Measurements from ENCODE around the gene GCH1. TPM values are rescaled to one million over a fixed set of nuclear protein-coding genes. Genes with fewer than 3 reads are reported as not detected.
"Not testable (repeated sequence)": the region's sequence is repeated elsewhere in the genome, so short reads cannot be mapped to it uniquely, and the experiment has no call there.

The GCH1 gene
- total RNA-seq, 1 donor from 2014 or later = 3.6 TPM

- no peaks in the 10 kb centered on the region for H3K79me2 ChIP-seq (ENCODE audit: insufficient read depth, low read length)
- Mint-ChIP-seq H3K27me3 (ENCODE audit: low read depth, unreplicated experiment) (no peaks in the 10 kb centered on the region), H3K4me3 (ENCODE audit: unreplicated experiment) (no peak overlapping the region), H3K9me3 (ENCODE audit: unreplicated experiment) (no peaks in the 10 kb centered on the region), H3K36me3 (ENCODE audit: low read depth, unreplicated experiment) (no peaks in the 10 kb centered on the region), H3K4me1 (ENCODE audit: low read depth, unreplicated experiment) (peaks cover 5% of the 10 kb centered on the region), H3K27ac (ENCODE audit: unreplicated experiment) (no peak overlapping the region)
- FAIRE-seq (no peak), DNase-seq (ENCODE audit: low read depth) (no peak)
- TF ChIP-seq EZH2 (IDR thresholded peaks at IDR 0.05; ENCODE audit: insufficient read depth, low read length) = no peak
- no peak for TF ChIP-seq CTCF (IDR thresholded peaks at IDR 0.05; ENCODE audit: insufficient read depth, low read depth, low read length)
- H3K27me3 ChIP-seq (ENCODE audit: insufficient read depth, low read length) = no peaks in the 10 kb centered on the region
- no peak overlapping the region for H3K27ac ChIP-seq (ENCODE audit: low read depth, low read length)
- H4K20me1 ChIP-seq (ENCODE audit: insufficient read depth, low read length) = no peaks in the 10 kb centered on the region
- no peak overlapping the region for H3K4me3 ChIP-seq (ENCODE audit: insufficient read depth, low read depth, low read length)
- H3K4me1 ChIP-seq (ENCODE audit: insufficient read depth, low read length) = no peaks in the 10 kb centered on the region
- no peak overlapping the region for H2AFZ ChIP-seq (ENCODE audit: low read depth, low read length)
- no peaks in the 10 kb centered on the region for H3K36me3 ChIP-seq (ENCODE audit: insufficient read depth, low read length)
- H3K9me3 ChIP-seq (ENCODE audit: insufficient read depth, low read depth, low read length) = no peaks in the 10 kb centered on the region
- no peak overlapping the region for H3K9ac ChIP-seq (ENCODE audit: low read length)
- H3K4me2 ChIP-seq (ENCODE audit: low read length) = no peak overlapping the region
Measured at GRCh38 chr14:54918427-54918826, 15.8 kb upstream of the GCH1 start.

GRCh38 chr14:54916101-54916500, 13.5 kb upstream of the GCH1 start:
- no peaks in the 10 kb centered on the region for H3K27me3 ChIP-seq (ENCODE audit: insufficient read depth, low read length)
- H4K20me1 ChIP-seq (ENCODE audit: insufficient read depth, low read length) = no peaks in the 10 kb centered on the region
- no peak for DNase-seq (ENCODE audit: low read depth)
- no peaks in the 10 kb centered on the region for H3K4me1 ChIP-seq (ENCODE audit: insufficient read depth, low read length)
- no peaks in the 10 kb centered on the region for H3K36me3 ChIP-seq (ENCODE audit: insufficient read depth, low read length)
- no peak overlapping the region for H3K27ac ChIP-seq (ENCODE audit: low read depth, low read length)
- no peaks in the 10 kb centered on the region for H3K9me3 ChIP-seq (ENCODE audit: insufficient read depth, low read depth, low read length)
- no peak overlapping the region for H3K4me2 ChIP-seq (ENCODE audit: low read length)
- Mint-ChIP-seq H3K9me3 (ENCODE audit: unreplicated experiment) (no peaks in the 10 kb centered on the region), H3K36me3 (ENCODE audit: low read depth, unreplicated experiment) (no peaks in the 10 kb centered on the region), H3K27me3 (ENCODE audit: low read depth, unreplicated experiment) (no peaks in the 10 kb centered on the region), H3K4me3 (ENCODE audit: unreplicated experiment) (no peak overlapping the region), H3K4me1 (ENCODE audit: low read depth, unreplicated experiment) (peaks cover 5% of the 10 kb centered on the region), H3K27ac (ENCODE audit: unreplicated experiment) (no peak overlapping the region)
- TF ChIP-seq EZH2 (IDR thresholded peaks at IDR 0.05; ENCODE audit: insufficient read depth, low read length) = no peak
- no peak for TF ChIP-seq CTCF (IDR thresholded peaks at IDR 0.05; ENCODE audit: insufficient read depth, low read depth, low read length)
- no peaks in the 10 kb centered on the region for H3K79me2 ChIP-seq (ENCODE audit: insufficient read depth, low read length)
- H3K9ac ChIP-seq (ENCODE audit: low read length) = no peak overlapping the region
- H2AFZ ChIP-seq (ENCODE audit: low read depth, low read length) = no peak overlapping the region
- FAIRE-seq = no peak
- H3K4me3 ChIP-seq (ENCODE audit: insufficient read depth, low read depth, low read length) = no peak overlapping the region

- Histone ChIP-seq H3K4me3 (ENCODE audit: insufficient read depth, low read depth, low read length) (no peak overlapping the region), H3K4me2 (ENCODE audit: low read length) (no peak overlapping the region), H3K27ac (ENCODE audit: low read depth, low read length) (no peak overlapping the region), H3K36me3 (ENCODE audit: insufficient read depth, low read length) (no peaks in the 10 kb centered on the region), H3K27me3 (ENCODE audit: insufficient read depth, low read length) (no peaks in the 10 kb centered on the region), H4K20me1 (ENCODE audit: insufficient read depth, low read length) (no peaks in the 10 kb centered on the region), H3K4me1 (ENCODE audit: insufficient read depth, low read length) (no peaks in the 10 kb centered on the region), H3K9ac (ENCODE audit: low read length) (no peak overlapping the region), H3K9me3 (ENCODE audit: insufficient read depth, low read depth, low read length) (no peaks in the 10 kb centered on the region), H2AFZ (ENCODE audit: low read depth, low read length) (no peak overlapping the region), H3K79me2 (ENCODE audit: insufficient read depth, low read length) (no peaks in the 10 kb centered on the region)
- H3K4me3 Mint-ChIP-seq (ENCODE audit: unreplicated experiment) = no peak overlapping the region
- no peaks in the 10 kb centered on the region for H3K9me3 Mint-ChIP-seq (ENCODE audit: unreplicated experiment)
- TF ChIP-seq CTCF (IDR thresholded peaks at IDR 0.05; ENCODE audit: insufficient read depth, low read depth, low read length) (no peak), EZH2 (IDR thresholded peaks at IDR 0.05; ENCODE audit: insufficient read depth, low read length) (no peak)
- peaks cover 7% of the 10 kb centered on the region for H3K27me3 Mint-ChIP-seq (ENCODE audit: low read depth, unreplicated experiment)
- no peak overlapping the region for H3K27ac Mint-ChIP-seq (ENCODE audit: unreplicated experiment)
- no peaks in the 10 kb centered on the region for H3K36me3 Mint-ChIP-seq (ENCODE audit: low read depth, unreplicated experiment)
- FAIRE-seq (no peak), DNase-seq (ENCODE audit: low read depth) (no peak)
- H3K4me1 Mint-ChIP-seq (ENCODE audit: low read depth, unreplicated experiment) = no peaks in the 10 kb centered on the region
Measured at GRCh38 chr14:54909817-54910558, 7.4 kb upstream of the GCH1 start.

- H3K4me3 Mint-ChIP-seq (ENCODE audit: unreplicated experiment); H3K4me2 ChIP-seq (ENCODE audit: low read length); H3K9ac ChIP-seq (ENCODE audit: low read length); H3K4me3 ChIP-seq (ENCODE audit: insufficient read depth, low read depth, low read length); H3K27ac Mint-ChIP-seq (ENCODE audit: unreplicated experiment); H3K27ac ChIP-seq (ENCODE audit: low read depth, low read length); H3K4me1 ChIP-seq (ENCODE audit: insufficient read depth, low read length); FAIRE-seq; DNase-seq (ENCODE audit: low read depth); H3K4me1 Mint-ChIP-seq (ENCODE audit: low read depth, unreplicated experiment); H3K79me2 ChIP-seq (ENCODE audit: insufficient read depth, low read length); H3K9me3 Mint-ChIP-seq (ENCODE audit: unreplicated experiment); H3K9me3 ChIP-seq (ENCODE audit: insufficient read depth, low read depth, low read length); H3K36me3 ChIP-seq (ENCODE audit: insufficient read depth, low read length); H4K20me1 ChIP-seq (ENCODE audit: insufficient read depth, low read length); H3K27me3 ChIP-seq (ENCODE audit: insufficient read depth, low read length); H3K36me3 Mint-ChIP-seq (ENCODE audit: low read depth, unreplicated experiment); H3K27me3 Mint-ChIP-seq (ENCODE audit: low read depth, unreplicated experiment); H2AFZ ChIP-seq (ENCODE audit: low read depth, low read length): not testable (repeated sequence)
Measured at GRCh38 chr14:54908973-54909372, 6.3 kb upstream of the GCH1 start.
